Lower lobe of right lung (tissue), 2 donors: ENCODE results near the gene DNAJC12. TPM values are rescaled to one million over a fixed set of nuclear protein-coding genes. Genes with fewer than 3 reads are reported as not detected.

Source experiments
- ATAC-seq, 2 donors: fragments of 200-7000 bp; cut with Tn5 transposase; one replicate each; pipeline ENCODE4 v1.9.1; 2020 to 2022; ENCODE audit warnings: mild to moderate bottlenecking in 2 of 2, moderate library complexity in 2 of 2
- DNase-seq: peaks from one replicate; pipeline ENCODE4 v3.0.0-alpha.2; 2020
- H3K27ac ChIP-seq: fragments of 200-600 bp; one replicate; pipeline ENCODE4 v1.8.0; 2022
- H3K27me3 ChIP-seq: fragments of 200-600 bp; one replicate; pipeline ENCODE4 v1.8.0; 2022; ENCODE audit warnings: low read depth
- H3K36me3 ChIP-seq: fragments of 200-600 bp; one replicate; pipeline ENCODE4 v1.8.0; 2022; ENCODE audit warnings: mild to moderate bottlenecking
- H3K4me1 ChIP-seq: fragments of 200-600 bp; one replicate; pipeline ENCODE4 v1.8.0; 2022
- H3K4me3 ChIP-seq: fragments of 200-600 bp; one replicate; pipeline ENCODE4 v1.8.0; 2022; ENCODE audit warnings: mild to moderate bottlenecking
- H3K9me3 ChIP-seq: fragments of 200-600 bp; one replicate; pipeline ENCODE4 v1.8.0; 2022
- intact Hi-C: fragments of 100-400 bp; cut with DNase I; formaldehyde crosslinking; loops from one replicate; pipeline ENCODE4 v1.11.0; 2022
- total RNA-seq: library from RNA; stranded (reverse); fragmentation: NEBNext Ultra II Directional; extraction: Animal tissue kit (Norgen Biotek cat#: 25700); gene quantifications from one replicate; pipeline ENCODE4 v1.2.1, GENCODE V29; 2021
- TF ChIP-seq, protein P1 (sequence below): fragments of 200-600 bp; IDR thresholded peaks from one replicate; pipeline ENCODE4 v1.8.0; 2022; ENCODE audit warnings: antibody characterized with exemption, mild to moderate bottlenecking
- donor health status: DM: no; HTN: yes; CAD: no; lungs with severe emphysema.

Gene DNAJC12
- total RNA-seq, 1 donor from 2014 or later: 1.5 TPM

DNA sequence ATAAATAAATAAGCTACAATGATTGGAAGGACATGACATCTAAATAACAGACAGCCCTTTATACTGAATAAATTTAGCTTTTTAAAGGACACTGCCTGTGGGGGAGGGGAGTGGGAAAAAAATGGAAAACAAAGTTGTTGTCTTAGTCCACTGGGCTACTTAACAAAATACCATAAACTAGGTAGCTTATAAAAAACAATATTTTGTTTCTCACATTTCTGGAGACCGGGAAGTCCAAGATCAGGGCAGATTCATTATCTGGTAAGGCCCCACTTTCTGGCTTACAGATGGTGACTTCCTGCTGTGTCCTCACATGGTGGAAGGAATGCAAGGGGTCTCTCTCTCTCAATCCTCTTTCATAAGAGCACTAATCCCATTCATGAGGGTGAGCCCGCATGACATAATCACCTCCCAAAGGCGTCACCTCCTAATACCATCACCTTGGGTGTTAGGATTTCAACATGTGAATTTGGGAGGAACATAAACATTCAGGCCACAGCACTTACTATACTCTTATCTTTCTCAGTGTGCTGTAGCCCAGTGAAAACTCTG lies 43.0 kb downstream of the DNAJC12 start:
- Histone ChIP-seq H3K27ac (no peak overlapping the region), H3K4me1 (no peaks in the 10 kb centered on the region), H3K4me3 (no peak overlapping the region), H3K36me3 (no peaks in the 10 kb centered on the region), H3K9me3 (no peaks in the 10 kb centered on the region), H3K27me3 (no peaks in the 10 kb centered on the region)
- ATAC-seq (no peak), DNase-seq (no peak)
- TF ChIP-seq, protein P1, sequence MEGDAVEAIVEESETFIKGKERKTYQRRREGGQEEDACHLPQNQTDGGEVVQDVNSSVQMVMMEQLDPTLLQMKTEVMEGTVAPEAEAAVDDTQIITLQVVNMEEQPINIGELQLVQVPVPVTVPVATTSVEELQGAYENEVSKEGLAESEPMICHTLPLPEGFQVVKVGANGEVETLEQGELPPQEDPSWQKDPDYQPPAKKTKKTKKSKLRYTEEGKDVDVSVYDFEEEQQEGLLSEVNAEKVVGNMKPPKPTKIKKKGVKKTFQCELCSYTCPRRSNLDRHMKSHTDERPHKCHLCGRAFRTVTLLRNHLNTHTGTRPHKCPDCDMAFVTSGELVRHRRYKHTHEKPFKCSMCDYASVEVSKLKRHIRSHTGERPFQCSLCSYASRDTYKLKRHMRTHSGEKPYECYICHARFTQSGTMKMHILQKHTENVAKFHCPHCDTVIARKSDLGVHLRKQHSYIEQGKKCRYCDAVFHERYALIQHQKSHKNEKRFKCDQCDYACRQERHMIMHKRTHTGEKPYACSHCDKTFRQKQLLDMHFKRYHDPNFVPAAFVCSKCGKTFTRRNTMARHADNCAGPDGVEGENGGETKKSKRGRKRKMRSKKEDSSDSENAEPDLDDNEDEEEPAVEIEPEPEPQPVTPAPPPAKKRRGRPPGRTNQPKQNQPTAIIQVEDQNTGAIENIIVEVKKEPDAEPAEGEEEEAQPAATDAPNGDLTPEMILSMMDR: no peak
- intact Hi-C loops: no loop called here

DNA sequence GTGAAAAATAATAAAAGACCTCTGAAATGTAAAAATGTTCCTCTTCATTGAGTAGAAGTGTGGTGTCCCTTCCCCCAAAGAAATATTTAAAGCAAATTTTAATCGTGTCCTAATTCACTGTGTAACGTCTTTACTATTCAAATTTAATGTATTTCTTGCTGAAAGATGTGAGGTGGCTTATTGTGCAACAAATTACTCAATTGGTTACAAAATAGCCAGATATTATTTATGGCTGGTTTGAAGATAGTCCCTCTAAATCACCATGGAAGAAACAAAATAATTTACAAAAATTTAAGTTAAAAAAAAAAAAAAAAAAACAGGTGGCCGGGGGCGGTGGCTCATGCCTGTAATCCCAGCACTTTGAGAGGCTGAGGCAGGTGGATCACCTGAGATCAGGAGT lies 43.7 kb downstream of the DNAJC12 start:
- Histone ChIP-seq H3K27ac (no peak overlapping the region), H3K36me3 (no peaks in the 10 kb centered on the region), H3K27me3 (no peaks in the 10 kb centered on the region), H3K9me3 (no peaks in the 10 kb centered on the region), H3K4me1 (no peaks in the 10 kb centered on the region), H3K4me3 (no peak overlapping the region)
- DNase-seq (no peak), ATAC-seq (no peak)
- TF ChIP-seq, protein P1: no peak
- intact Hi-C loops: no loop called here

DNA sequence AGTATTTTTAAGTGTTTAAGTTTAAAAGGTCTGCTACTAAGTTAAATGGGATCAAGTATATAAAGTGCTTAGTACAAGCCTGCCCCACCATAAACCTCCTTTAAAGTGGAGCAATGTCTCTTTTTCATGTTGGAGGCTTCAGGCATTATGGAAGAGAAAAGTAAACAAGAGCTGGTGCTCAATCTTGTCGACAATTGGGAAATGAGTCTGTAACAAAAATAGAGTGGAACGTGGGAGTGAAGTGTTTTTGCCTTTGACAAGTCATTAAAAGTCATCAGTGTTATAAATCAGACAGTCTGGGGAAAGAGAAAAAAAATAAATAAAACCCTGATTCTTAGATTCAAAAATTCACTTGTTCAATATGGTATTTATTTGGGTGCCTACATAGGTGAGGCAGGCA lies 44.7 kb downstream of the DNAJC12 start:
- Histone ChIP-seq H3K4me3 (no peak overlapping the region), H3K4me1 (no peaks in the 10 kb centered on the region), H3K27ac (no peak overlapping the region), H3K27me3 (no peaks in the 10 kb centered on the region), H3K36me3 (no peaks in the 10 kb centered on the region), H3K9me3 (no peaks in the 10 kb centered on the region)
- intact Hi-C loops: no loop called here
- TF ChIP-seq, protein P1: no peak
- no peak for ATAC-seq
- no peak for DNase-seq

DNA sequence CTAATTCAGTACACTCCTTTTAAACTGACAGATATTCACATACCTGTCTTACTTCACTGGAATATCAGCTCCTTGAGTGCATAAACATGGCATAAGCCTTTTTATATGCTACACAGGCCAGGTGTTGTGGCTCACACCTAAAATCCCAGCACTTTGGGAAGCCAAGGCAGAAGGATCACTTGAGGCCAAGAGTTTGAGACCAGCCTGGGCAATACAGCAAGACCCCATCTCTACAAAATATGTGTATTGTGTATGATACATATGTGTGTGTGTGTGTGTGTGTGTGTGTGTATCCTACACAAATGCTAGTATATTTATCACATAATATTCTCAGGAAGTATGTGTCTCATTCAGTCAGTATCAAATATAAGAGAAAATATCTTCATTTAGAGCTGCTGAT lies 45.3 kb downstream of the DNAJC12 start:
- Histone ChIP-seq H3K4me3 (no peak overlapping the region), H3K4me1 (no peaks in the 10 kb centered on the region), H3K27ac (no peak overlapping the region), H3K9me3 (no peaks in the 10 kb centered on the region), H3K27me3 (no peaks in the 10 kb centered on the region), H3K36me3 (no peaks in the 10 kb centered on the region)
- DNase-seq: no peak
- TF ChIP-seq, protein P1: no peak
- ATAC-seq: no peak
- intact Hi-C loops: no loop called here

DNA sequence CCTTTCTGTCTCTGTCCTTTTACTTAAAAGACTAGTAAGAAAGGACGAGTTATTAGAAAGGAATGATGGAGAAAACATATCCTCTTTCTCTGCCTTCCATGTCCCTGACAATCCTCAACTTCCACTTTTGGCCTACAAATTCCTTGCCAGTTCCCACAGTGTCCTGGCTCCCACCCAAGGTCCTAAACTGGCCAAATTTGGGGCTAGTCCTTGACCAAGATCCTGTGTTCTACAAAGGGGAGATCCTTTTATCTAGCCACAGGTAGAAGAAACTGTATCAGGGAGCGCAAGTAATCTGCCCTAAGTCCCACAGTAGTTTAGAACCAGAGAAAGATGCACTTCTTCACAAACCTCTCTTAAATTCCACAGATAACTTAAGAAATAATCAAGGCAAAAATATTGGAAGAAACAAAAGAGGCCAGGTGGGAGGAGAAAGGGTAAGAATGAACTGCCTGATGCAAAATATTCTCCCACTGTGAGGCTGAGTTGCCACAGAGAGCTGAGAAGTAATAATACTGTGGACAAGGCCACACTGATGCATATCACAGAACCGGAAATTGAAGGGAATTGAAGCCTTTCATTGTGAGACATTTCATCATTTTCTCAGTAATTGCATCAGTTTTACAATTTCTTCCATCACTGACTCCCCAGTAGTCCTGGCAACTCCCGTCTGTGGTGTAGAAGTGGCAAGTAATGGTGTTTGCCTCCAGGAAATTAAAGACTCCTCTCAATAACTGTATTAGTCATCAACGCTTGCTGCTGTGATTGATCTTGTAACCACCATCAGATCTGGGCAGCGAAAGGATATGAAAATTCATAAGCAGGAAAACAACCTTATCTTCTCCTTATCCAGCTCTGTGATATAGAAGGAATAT lies 47.2 kb downstream of the DNAJC12 start:
- H3K4me1 ChIP-seq: no peaks in the 10 kb centered on the region
- no peaks in the 10 kb centered on the region for H3K36me3 ChIP-seq
- no peak overlapping the region for H3K27ac ChIP-seq
- TF ChIP-seq, protein P1: no peak
- no peak overlapping the region for H3K4me3 ChIP-seq
- intact Hi-C loops: no loop called here
- no peaks in the 10 kb centered on the region for H3K27me3 ChIP-seq
- peak; percentile 43 to 59 for ATAC-seq
- H3K9me3 ChIP-seq: no peaks in the 10 kb centered on the region
- DNase-seq: no peak
